IMR-90 (cell line): Measurements from ENCODE around the gene TNKS1BP1. TPM values are rescaled to one million over a fixed set of nuclear protein-coding genes. Genes with fewer than 3 reads are reported as not detected.

Experiments
- ATAC-seq: fragments of 200-7000 bp; cut with Tn5 transposase; 2 replicates; pipeline ENCODE4 v1.9.1; 2020; ENCODE audit warnings: low read depth, mild to moderate bottlenecking, moderate library complexity
- BruUV-seq: library from RNA; stranded (reverse); fragments of 400-500 nt; replicated peaks from 2 replicates; lab custom pipeline; 2021; lab: Mats Ljungman, UMichigan
- CTCF ChIA-PET: fragments of 300-600 bp; formaldehyde crosslinking; extraction: SDS; loops from one replicate; lab custom pipeline; 2021; ENCODE audit warnings: antibody characterized with exemption; lab: Yijun Ruan, JAX
- POLR2A ChIA-PET: fragments of 300-600 bp; sonication (Branson Sonifier 250); formaldehyde crosslinking; loops from one replicate; lab custom pipeline; 2022; ENCODE audit warnings: antibody characterized with exemption; ENCODE audit not compliant: unreplicated experiment; lab: Charles Lee
- DNase-seq: peaks from one replicate; pipeline ENCODE4 v3.0.0; 2013
- H2AFZ ChIP-seq: replicated peaks from 2 replicates; pipeline ENCODE3; 2013; ENCODE audit warnings: low read length, mild to moderate bottlenecking; ENCODE audit not compliant: poor library complexity
- H2AK5ac ChIP-seq: 2 replicates; pipeline ENCODE4 v1.6.1; 2013; ENCODE audit warnings: low read depth, low read length, inconsistent platforms
- H2AK9ac ChIP-seq: replicated peaks from 2 replicates; pipeline ENCODE3; 2013; ENCODE audit warnings: mild to moderate bottlenecking, low read depth, low read length, moderate library complexity; ENCODE audit not compliant: poor library complexity
- H2BK120ac ChIP-seq: 2 replicates; pipeline ENCODE4 v1.6.1; 2013; ENCODE audit warnings: low read depth, low read length, inconsistent platforms
- H2BK15ac ChIP-seq: 3 replicates; pipeline ENCODE4 v1.6.1; 2013; ENCODE audit warnings: low read depth, low read length, inconsistent platforms
- H2BK20ac ChIP-seq: 2 replicates; pipeline ENCODE4 v1.6.1; 2013; ENCODE audit warnings: low read depth, mild to moderate bottlenecking, inconsistent platforms, low read length, moderate library complexity
- H2BK5ac ChIP-seq: 2 replicates; pipeline ENCODE4 v1.6.1; 2013; ENCODE audit warnings: mild to moderate bottlenecking, low read depth, low read length, inconsistent platforms; ENCODE audit not compliant: poor library complexity, severe bottlenecking
- H3K14ac ChIP-seq: replicated peaks from 2 replicates; pipeline ENCODE4 v1.6.1; 2013; ENCODE audit warnings: low read depth, low read length, inconsistent platforms
- H3K18ac ChIP-seq: 2 replicates; pipeline ENCODE4 v1.6.1; 2013; ENCODE audit warnings: low read depth, low read length, control low read depth
- H3K23ac ChIP-seq: 2 replicates; pipeline ENCODE4 v1.6.1; 2013; ENCODE audit warnings: low read depth, low read length, inconsistent platforms
- H3K27ac ChIP-seq: 2 replicates; pipeline ENCODE4 v1.5.1; 2013; ENCODE audit warnings: mild to moderate bottlenecking, control low read depth, low read length; ENCODE audit not compliant: insufficient read depth
- H3K27me3 ChIP-seq: 2 replicates; pipeline ENCODE4 v1.6.1; 2013; ENCODE audit warnings: low read length; ENCODE audit not compliant: control insufficient read depth, insufficient read depth
- H3K36me3 ChIP-seq: 2 replicates; pipeline ENCODE4 v1.6.1; 2013; ENCODE audit warnings: low read length, mixed read lengths; ENCODE audit not compliant: control insufficient read depth, insufficient read depth
- H3K4ac ChIP-seq: 2 replicates; pipeline ENCODE4 v1.6.1; 2013; ENCODE audit warnings: low read depth, low read length, inconsistent platforms
- H3K4me1 ChIP-seq: 2 replicates; pipeline ENCODE4 v1.6.1; 2013; ENCODE audit warnings: low read length, mixed read lengths; ENCODE audit not compliant: control insufficient read depth, insufficient read depth
- H3K4me2 ChIP-seq: 2 replicates; pipeline ENCODE4 v1.6.1; 2013; ENCODE audit warnings: low read depth, mild to moderate bottlenecking, control low read depth, low read length, moderate library complexity
- H3K4me3 ChIP-seq: 2 replicates; pipeline ENCODE4 v1.5.1; 2013; ENCODE audit warnings: low read depth, mild to moderate bottlenecking, control low read depth, low read length, moderate library complexity; ENCODE audit not compliant: insufficient read depth
- H3K56ac ChIP-seq: 2 replicates; pipeline ENCODE4 v1.6.1; 2013; ENCODE audit warnings: low read length, inconsistent platforms; ENCODE audit not compliant: insufficient read depth; ENCODE audit errors: extremely low read depth
- H3K79me1 ChIP-seq, 2 experiments: 2 replicates each; pipeline ENCODE4 v1.6.1; 2013; ENCODE audit warnings: low read length in 2 of 2, inconsistent platforms in 1 of 2, low read depth in 1 of 2
- H3K9ac ChIP-seq: 2 replicates; pipeline ENCODE4 v1.6.1; 2013; ENCODE audit warnings: low read depth, low read length, control low read depth
- H3K9me1 ChIP-seq: 2 replicates; pipeline ENCODE4 v1.6.1; 2013; ENCODE audit warnings: low read length, inconsistent platforms; ENCODE audit not compliant: insufficient read depth
- H3K9me3 ChIP-seq: 2 replicates; pipeline ENCODE4 v1.6.1; 2013; ENCODE audit warnings: low read length; ENCODE audit not compliant: control insufficient read depth, insufficient read depth
- H4K20me1 ChIP-seq: 2 replicates; pipeline ENCODE4 v1.6.1; 2013; ENCODE audit warnings: low read length, inconsistent platforms; ENCODE audit not compliant: insufficient read depth
- H4K5ac ChIP-seq: 2 replicates; pipeline ENCODE4 v1.6.1; 2013; ENCODE audit warnings: mild to moderate bottlenecking, low read depth, low read length, control low read depth
- H4K8ac ChIP-seq, 2 experiments: 2 replicates each; pipeline ENCODE4 v1.6.1; 2013; ENCODE audit warnings: low read depth in 2 of 2, low read length in 2 of 2, control low read depth in 1 of 2, inconsistent platforms in 1 of 2
- H4K91ac ChIP-seq: 2 replicates; pipeline ENCODE4 v1.6.1; 2013; ENCODE audit warnings: low read depth, low read length, inconsistent platforms; ENCODE audit not compliant: insufficient read depth
- WGBS, 2 experiments: methylation state at CpG; one replicate each; pipeline versions ENCODE4 v1.1.5 to v1.1.7; 2013; ENCODE audit warnings: missing lambda C conversion rate in 2 of 2; ENCODE audit not compliant: insufficient read length in 1 of 2; ENCODE audit errors: extremely low coverage in 2 of 2; 5-methylcytosine and 5-hydroxymethylcytosine counted together
- dilution Hi-C: fragments of 300-500 bp; cut with HindIII; formaldehyde crosslinking; loops from one replicate; pipeline ENCODE4 v1.14.3; 2018; ENCODE audit warnings: low sequenced_read_pairs; ENCODE audit not compliant: unreplicated experiment
- in situ Hi-C: fragments of 300-500 bp; cut with MboI; formaldehyde crosslinking; loops from 3 replicates; pipeline ENCODE4 v1.14.3; 2019; ENCODE audit warnings: low sequenced_read_pairs, inconsistent platforms, mixed read lengths
- intact Hi-C: fragments of 100-400 bp; cut with micrococcal nuclease; formaldehyde crosslinking; loops from 2 replicates; pipeline ENCODE4 v1.10.0; 2022
- polyA plus RNA-seq, 3 experiments: library from polyadenylated mRNA; depleted of rRNA; stranded (reverse); fragments of >200 nt; gene quantifications; 2 replicates each; pipeline ENCODE4 v1.2.3, GENCODE V29; 2012; ENCODE audit warnings: low replicate concordance in 1 of 3
- total RNA-seq: library from RNA; depleted of rRNA; stranded (reverse); fragments of >200 nt; gene quantifications from 2 replicates; pipeline ENCODE4 v1.2.3, GENCODE V29; 2012
- TF ChIP-seq, protein P1 (sequence below): fragments of 150-350 bp; IDR thresholded peaks from 2 replicates; pipeline ENCODE4 v1.6.1; 2016; ENCODE audit warnings: low read depth, mild to moderate bottlenecking, low read length, moderate library complexity, borderline replicate concordance

The TNKS1BP1 gene
- total and polyA plus RNA-seq, 2 of the 4 experiments (the other 2 are of a cell fraction), result 31.7 to 71.4 TPM

DNA sequence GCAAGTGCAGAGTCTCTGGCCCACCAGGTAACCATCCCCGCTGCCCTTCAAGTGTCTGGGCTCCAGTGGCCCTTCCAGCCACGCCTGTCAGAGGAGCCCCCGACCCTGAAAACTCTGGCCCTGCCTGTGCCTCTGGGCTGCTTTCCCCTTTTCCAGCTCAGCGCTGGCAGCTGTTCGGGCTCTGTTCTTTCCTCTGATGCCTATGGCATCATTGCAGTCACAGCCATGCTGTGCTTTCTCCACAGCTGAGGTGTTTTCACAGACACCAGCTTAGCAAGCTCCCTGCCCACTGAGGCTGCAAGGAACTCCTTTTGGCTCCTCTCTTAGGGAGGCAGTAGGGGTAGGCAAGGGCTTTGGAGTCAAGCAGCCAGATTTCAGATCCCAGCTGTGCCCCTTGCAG, 34.6 kb upstream of the TNKS1BP1 start:
- no peak overlapping the region for H2AFZ ChIP-seq
- H3K36me3 ChIP-seq, result no peaks in the 10 kb centered on the region
- no peak overlapping the region for H4K8ac ChIP-seq
- no peak overlapping the region for H2BK15ac ChIP-seq
- dilution Hi-C loops, result no loop called here
- ChIA-PET CTCF (no interaction called here), POLR2A (no interaction called here)
- WGBS, 2 experiments, result 69% methylated on average over 4 of the region's 5 CpGs; no CpG with 5 or more reads in 1 of the 2 experiments
- H2AK9ac ChIP-seq, result no peak overlapping the region
- no peak overlapping the region for H2BK120ac ChIP-seq
- no peak for ATAC-seq
- H3K14ac ChIP-seq, result no peak overlapping the region
- no peak overlapping the region for H3K56ac ChIP-seq
- no peak overlapping the region for H3K4me2 ChIP-seq
- H3K9ac ChIP-seq, result no peak overlapping the region
- BruUV-seq, result no TSS peak
- in situ Hi-C loops, result loop anchor here (25.0 kb wide), 1 partner anchor 522 kb away; no protein-coding TSS in a partner anchor
- peaks cover 39% of the 10 kb centered on the region for H3K27me3 ChIP-seq
- intact Hi-C loops, result no loop called here
- H2AK5ac ChIP-seq, result no peak overlapping the region
- no peak overlapping the region for H3K18ac ChIP-seq
- no peak overlapping the region for H4K5ac ChIP-seq
- H2BK5ac ChIP-seq, result no peak overlapping the region
- H3K4me3 ChIP-seq, result no peak overlapping the region
- H3K4ac ChIP-seq, result no peak overlapping the region
- no peaks in the 10 kb centered on the region for H3K4me1 ChIP-seq
- no peak overlapping the region for H3K27ac ChIP-seq
- no peaks in the 10 kb centered on the region for H3K9me1 ChIP-seq
- H4K91ac ChIP-seq, result no peak overlapping the region
- no peaks in the 10 kb centered on the region for H4K20me1 ChIP-seq
- no peak overlapping the region for H3K23ac ChIP-seq
- DNase-seq, result no peak
- H3K79me1 ChIP-seq, result no peaks in the 10 kb centered on the region
- no peak overlapping the region for H2BK20ac ChIP-seq
- H3K9me3 ChIP-seq, result peaks cover 3% of the 10 kb centered on the region; the same call in 1 of the 2 replicates
- TF ChIP-seq, protein P1, sequence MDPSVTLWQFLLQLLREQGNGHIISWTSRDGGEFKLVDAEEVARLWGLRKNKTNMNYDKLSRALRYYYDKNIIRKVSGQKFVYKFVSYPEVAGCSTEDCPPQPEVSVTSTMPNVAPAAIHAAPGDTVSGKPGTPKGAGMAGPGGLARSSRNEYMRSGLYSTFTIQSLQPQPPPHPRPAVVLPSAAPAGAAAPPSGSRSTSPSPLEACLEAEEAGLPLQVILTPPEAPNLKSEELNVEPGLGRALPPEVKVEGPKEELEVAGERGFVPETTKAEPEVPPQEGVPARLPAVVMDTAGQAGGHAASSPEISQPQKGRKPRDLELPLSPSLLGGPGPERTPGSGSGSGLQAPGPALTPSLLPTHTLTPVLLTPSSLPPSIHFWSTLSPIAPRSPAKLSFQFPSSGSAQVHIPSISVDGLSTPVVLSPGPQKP, result no peak
